ENCODE data around the gene ANTXRL. TPM values are rescaled to one million over a fixed set of nuclear protein-coding genes. Genes with fewer than 3 reads are reported as not detected.

The ANTXRL gene
- total and polyA plus RNA-seq, 2 experiments from 2014 or later, result not detected

GRCh38 chr10:46284286-46285229, 2.2 kb upstream of the ANTXRL start:
- Histone ChIP-seq H3F3A (replicated peaks; ENCODE audit: low read depth) (no peaks in the 10 kb centered on the region), H3K4me2 (peak overlapping the region; percentile 90), H3K36me3 (ENCODE audit: insufficient read depth) (no peaks in the 10 kb centered on the region), H3K4me1 (ENCODE audit: insufficient read depth) (peaks cover 18% of the 10 kb centered on the region), H3K4me3 (peak overlapping the region; percentile 73), H3K79me2 (replicated peaks; ENCODE audit: insufficient read depth) (no peaks in the 10 kb centered on the region), H3K27ac (ENCODE audit: low read depth) (no peak overlapping the region), H4K20me1 (replicated peaks; ENCODE audit: insufficient read depth) (no peaks in the 10 kb centered on the region), H3K27me3 (ENCODE audit: insufficient read depth) (peaks cover 51% of the 10 kb centered on the region), H2AFZ (peak overlapping the region; percentile 96), H3K9me2 (ENCODE audit: insufficient read depth) (no peaks in the 10 kb centered on the region)
- Mint-ChIP-seq H3K4me3 (peak overlapping the region; percentile 82), H3K9me3 (no peaks in the 10 kb centered on the region; the same call in 2 of the 3 replicates), H3K27ac (no peak overlapping the region), H3K27me3 (ENCODE audit: insufficient read depth, low read depth, poor library complexity) (peaks cover 43% of the 10 kb centered on the region), H3K4me1 (peaks cover 16% of the 10 kb centered on the region), H3K36me3 (ENCODE audit: low read depth) (no peaks in the 10 kb centered on the region)
- TF ChIP-seq ZNF331 (CRISPR knock-in tag; IDR thresholded peaks at IDR 0.05; ENCODE audit: low read depth) (no peak), POLR2AphosphoS5 (IDR thresholded peaks at IDR 0.05; ENCODE audit: low read depth) (peak; percentile 58)
- DNase-seq (ENCODE audit: low spot score) (peak; percentile 76), ATAC-seq (peak; percentile 75)

- Histone ChIP-seq H3K27me3 (ENCODE audit: insufficient read depth) (peaks cover 51% of the 10 kb centered on the region), H3K4me2 (peak overlapping the region; percentile 90), H3F3A (replicated peaks; ENCODE audit: low read depth) (no peaks in the 10 kb centered on the region), H3K4me3 (peak overlapping the region; percentile 73), H3K27ac (ENCODE audit: low read depth) (no peak overlapping the region), H3K9me2 (ENCODE audit: insufficient read depth) (no peaks in the 10 kb centered on the region; the same call in 1 of the 2 replicates), H3K4me1 (ENCODE audit: insufficient read depth) (peaks cover 18% of the 10 kb centered on the region), H4K20me1 (replicated peaks; ENCODE audit: insufficient read depth) (no peaks in the 10 kb centered on the region), H3K79me2 (replicated peaks; ENCODE audit: insufficient read depth) (no peaks in the 10 kb centered on the region), H3K36me3 (ENCODE audit: insufficient read depth) (no peaks in the 10 kb centered on the region), H2AFZ (peak overlapping the region; percentile 96)
- TF ChIP-seq EZH2phosphoT487 (IDR thresholded peaks at IDR 0.05; ENCODE audit: unreplicated experiment) (no peak), NANOG (IDR thresholded peaks at IDR 0.05; ENCODE audit: borderline replicate concordance) (no peak), POLR2AphosphoS5 (IDR thresholded peaks at IDR 0.05; ENCODE audit: low read depth) (no peak), CREB1 (CRISPR knock-in tag; IDR thresholded peaks at IDR 0.05; ENCODE audit: low read depth) (no peak), REST (IDR thresholded peaks at IDR 0.05; ENCODE audit: unreplicated experiment) (no peak)
- H3K27ac Mint-ChIP-seq, result no peak overlapping the region
- H3K4me1 Mint-ChIP-seq, result peaks cover 16% of the 10 kb centered on the region
- ATAC-seq (no peak), DNase-seq (ENCODE audit: low spot score) (no peak)
- H3K4me3 Mint-ChIP-seq, result peak overlapping the region; percentile 82
- no peaks in the 10 kb centered on the region for H3K36me3 Mint-ChIP-seq (ENCODE audit: low read depth)
- H3K9me3 Mint-ChIP-seq, result no peaks in the 10 kb centered on the region; the same call in 2 of the 3 replicates
- peaks cover 38% of the 10 kb centered on the region for H3K27me3 Mint-ChIP-seq (ENCODE audit: insufficient read depth, low read depth, poor library complexity)
Observed at GRCh38 chr10:46285300-46285699, 1.5 kb upstream of the ANTXRL start.

All from GM23338 (cell line).